ENCODE results near the gene LY6G6F. TPM values are rescaled to one million over a fixed set of nuclear protein-coding genes. Genes with fewer than 3 reads are reported as not detected.

Gene LY6G6F
- total and polyA plus RNA-seq, 2 of the 13 experiments (the other 11 are each of a cell fraction or from before 2014, with no cell fraction given): not detected

GRCh38 chr6:31737315-31737990 lies 30.8 kb downstream of the LY6G6F start (continued):
- TF ChIP-seq MNT (IDR thresholded peaks at IDR 0.05) (no peak), CERS6 (CRISPR knock-in tag; IDR thresholded peaks at IDR 0.05) (no peak), ZFY (CRISPR knock-in tag; IDR thresholded peaks at IDR 0.05) (no peak), ASH2L (IDR thresholded peaks at IDR 0.05; ENCODE audit: insufficient read length, low read depth, low read length) (peak; percentile 94), ZNF235 (CRISPR knock-in tag; IDR thresholded peaks at IDR 0.05; ENCODE audit: borderline replicate concordance) (no peak), ZNF607 (CRISPR knock-in tag; IDR thresholded peaks at IDR 0.05; ENCODE audit: borderline replicate concordance) (no peak), ZZZ3 (CRISPR knock-in tag; IDR thresholded peaks at IDR 0.05; ENCODE audit: borderline replicate concordance) (no peak), ZNF337 (CRISPR knock-in tag; IDR thresholded peaks at IDR 0.05; ENCODE audit: borderline replicate concordance, low read depth) (0 out of 2 replicates have a peak, but pooled peaks have one; percentile 41), ZMAT3 (CRISPR knock-in tag; conservative IDR thresholded peaks at IDR 0.05) (no peak), MED1 (CRISPR knock-in tag; IDR thresholded peaks at IDR 0.05) (peak; percentile 87), ZNF34 (CRISPR knock-in tag; IDR thresholded peaks at IDR 0.05; ENCODE audit: borderline replicate concordance) (no peak), IKZF4 (CRISPR knock-in tag; IDR thresholded peaks at IDR 0.05; ENCODE audit: borderline replicate concordance, low read depth, not compliant biosample characterization) (no peak), ZNF256 (CRISPR knock-in tag; conservative IDR thresholded peaks at IDR 0.05) (no peak), DMAP1 (CRISPR knock-in tag; IDR thresholded peaks at IDR 0.05) (peak; percentile 25), GATA4 (IDR thresholded peaks at IDR 0.05; ENCODE audit: borderline replicate concordance, low read depth) (peak; percentile 89), MXI1 (IDR thresholded peaks at IDR 0.05; ENCODE audit: borderline replicate concordance, low read depth, low read length) (peak; percentile 75; the same call in 1 of the 3 replicates), ZMYM2 (CRISPR knock-in tag; IDR thresholded peaks at IDR 0.05) (no peak), KLF12 (CRISPR knock-in tag; IDR thresholded peaks at IDR 0.05; ENCODE audit: borderline replicate concordance) (no peak), ZNF3 (CRISPR knock-in tag; IDR thresholded peaks at IDR 0.05) (peak; percentile 70; the same call in 1 of the 2 replicates), ONECUT2 (CRISPR knock-in tag; IDR thresholded peaks at IDR 0.05) (no peak), HIVEP1 (CRISPR knock-in tag; IDR thresholded peaks at IDR 0.05) (no peak), ZNF713 (CRISPR knock-in tag; IDR thresholded peaks at IDR 0.05) (no peak), CBFB (CRISPR knock-in tag; IDR thresholded peaks at IDR 0.05) (no peak; the same call in 1 of the 2 replicates), ISX (CRISPR knock-in tag; conservative IDR thresholded peaks at IDR 0.05) (no peak)
- TF ChIP-seq, protein P1, sequence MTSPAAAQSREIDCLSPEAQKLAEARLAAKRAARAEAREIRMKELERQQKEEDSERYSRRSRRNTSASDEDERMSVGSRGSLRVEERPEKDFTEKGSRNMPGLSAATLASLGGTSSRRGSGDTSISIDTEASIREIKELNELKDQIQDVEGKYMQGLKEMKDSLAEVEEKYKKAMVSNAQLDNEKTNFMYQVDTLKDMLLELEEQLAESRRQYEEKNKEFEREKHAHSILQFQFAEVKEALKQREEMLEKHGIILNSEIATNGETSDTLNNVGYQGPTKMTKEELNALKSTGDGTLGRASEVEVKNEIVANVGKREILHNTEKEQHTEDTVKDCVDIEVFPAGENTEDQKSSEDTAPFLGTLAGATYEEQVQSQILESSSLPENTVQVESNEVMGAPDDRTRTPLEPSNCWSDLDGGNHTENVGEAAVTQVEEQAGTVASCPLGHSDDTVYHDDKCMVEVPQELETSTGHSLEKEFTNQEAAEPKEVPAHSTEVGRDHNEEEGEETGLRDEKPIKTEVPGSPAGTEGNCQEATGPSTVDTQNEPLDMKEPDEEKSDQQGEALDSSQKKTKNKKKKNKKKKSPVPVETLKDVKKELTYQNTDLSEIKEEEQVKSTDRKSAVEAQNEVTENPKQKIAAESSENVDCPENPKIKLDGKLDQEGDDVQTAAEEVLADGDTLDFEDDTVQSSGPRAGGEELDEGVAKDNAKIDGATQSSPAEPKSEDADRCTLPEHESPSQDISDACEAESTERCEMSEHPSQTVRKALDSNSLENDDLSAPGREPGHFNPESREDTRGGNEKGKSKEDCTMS (CRISPR knock-in tag; conservative IDR thresholded peaks at IDR 0.05): no peak
- TF ChIP-seq, protein P2, sequence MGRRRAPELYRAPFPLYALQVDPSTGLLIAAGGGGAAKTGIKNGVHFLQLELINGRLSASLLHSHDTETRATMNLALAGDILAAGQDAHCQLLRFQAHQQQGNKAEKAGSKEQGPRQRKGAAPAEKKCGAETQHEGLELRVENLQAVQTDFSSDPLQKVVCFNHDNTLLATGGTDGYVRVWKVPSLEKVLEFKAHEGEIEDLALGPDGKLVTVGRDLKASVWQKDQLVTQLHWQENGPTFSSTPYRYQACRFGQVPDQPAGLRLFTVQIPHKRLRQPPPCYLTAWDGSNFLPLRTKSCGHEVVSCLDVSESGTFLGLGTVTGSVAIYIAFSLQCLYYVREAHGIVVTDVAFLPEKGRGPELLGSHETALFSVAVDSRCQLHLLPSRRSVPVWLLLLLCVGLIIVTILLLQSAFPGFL (CRISPR knock-in tag; IDR thresholded peaks at IDR 0.05): no peak
